Duodenal mucosa (tissue), 2 donors: ENCODE measurements around the gene CPB1.

ENCODE experiments used
- H3K27ac ChIP-seq: one replicate; pipeline ENCODE4 v1.7.0; 2013; ENCODE audit warnings: low read depth, low read length
- H3K27me3 ChIP-seq, 2 donors: one replicate each; pipeline ENCODE4 v1.7.0; 2013; ENCODE audit warnings: low read length in 2 of 2, control low read depth in 1 of 2; ENCODE audit not compliant: insufficient read depth in 2 of 2, control insufficient read depth in 1 of 2
- H3K36me3 ChIP-seq, 2 donors: one replicate each; pipeline ENCODE4 v1.7.0; 2013; ENCODE audit warnings: low read length in 2 of 2, control low read depth in 1 of 2; ENCODE audit not compliant: insufficient read depth in 2 of 2, control insufficient read depth in 1 of 2
- H3K4me1 ChIP-seq, 2 donors: one replicate each; pipeline ENCODE4 v1.7.0; 2013; ENCODE audit warnings: low read length in 2 of 2, control low read depth in 1 of 2; ENCODE audit not compliant: insufficient read depth in 2 of 2, control insufficient read depth in 1 of 2
- H3K4me3 ChIP-seq, 2 donors: one replicate each; pipeline ENCODE4 v1.7.0; 2013; ENCODE audit warnings: low read length in 2 of 2, low read depth in 1 of 2
- H3K9ac ChIP-seq, 2 donors: one replicate each; pipeline ENCODE4 v1.7.0; 2013; ENCODE audit warnings: low read length in 2 of 2, low read depth in 1 of 2
- H3K9me3 ChIP-seq, 2 donors: one replicate each; pipeline ENCODE4 v1.7.0; 2013; ENCODE audit warnings: low read length in 2 of 2, control low read depth in 1 of 2; ENCODE audit not compliant: control insufficient read depth in 1 of 2

The CPB1 gene

GRCh38 chr3:148828136-148828690 is 602 bp downstream of the CPB1 start:
- H3K9ac ChIP-seq = no peak overlapping the region
- H3K4me3 ChIP-seq = no peak overlapping the region

DNA sequence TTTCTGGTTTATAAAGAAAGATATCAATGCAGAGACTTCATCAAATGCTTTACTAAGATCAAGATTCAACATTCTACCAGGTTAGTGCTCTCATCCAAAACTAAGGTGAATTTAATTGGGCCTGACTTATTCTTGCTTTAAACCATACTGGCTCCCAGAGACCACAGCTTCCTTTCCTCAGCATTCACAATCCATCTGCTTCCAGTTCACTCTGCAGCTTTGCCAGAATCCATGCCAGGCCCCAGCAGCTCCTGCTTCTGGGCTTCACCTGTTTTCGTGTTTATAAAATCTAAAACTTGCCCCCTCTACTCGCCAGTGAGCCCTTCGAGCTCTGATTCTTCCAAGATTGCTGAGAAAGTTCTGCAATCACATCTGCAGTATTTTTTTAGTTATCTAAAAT is 2.3 kb downstream of the CPB1 start:
- no peak overlapping the region for H3K4me3 ChIP-seq

More at GRCh38 chr3:148828136-148828690, 602 bp downstream of the CPB1 start:
- Histone ChIP-seq H3K27ac (no peak overlapping the region), H3K4me1 (no peaks in the 10 kb centered on the region), H3K9me3 (no peaks in the 10 kb centered on the region), H3K36me3 (no peaks in the 10 kb centered on the region), H3K27me3 (no peaks in the 10 kb centered on the region)

GRCh38 chr3:148833223-148833622 is 5.6 kb downstream of the CPB1 start:
- Histone ChIP-seq H3K9me3 (no peaks in the 10 kb centered on the region), H3K27ac (no peak overlapping the region), H3K36me3 (no peaks in the 10 kb centered on the region), H3K9ac (no peak overlapping the region), H3K4me1 (no peaks in the 10 kb centered on the region), H3K4me3 (no peak overlapping the region), H3K27me3 (no peaks in the 10 kb centered on the region)

More for the DNA sequence above, 2.3 kb downstream of the CPB1 start:
- no peak overlapping the region for H3K27ac ChIP-seq
- H3K4me1 ChIP-seq = no peaks in the 10 kb centered on the region
- no peaks in the 10 kb centered on the region for H3K9me3 ChIP-seq
- no peak overlapping the region for H3K9ac ChIP-seq
- no peaks in the 10 kb centered on the region for H3K36me3 ChIP-seq
- H3K27me3 ChIP-seq = no peaks in the 10 kb centered on the region

GRCh38 chr3:148839805-148840204 is 12.2 kb downstream of the CPB1 start:
- no peak overlapping the region for H3K27ac ChIP-seq
- no peaks in the 10 kb centered on the region for H3K27me3 ChIP-seq
- no peak overlapping the region for H3K9ac ChIP-seq
- H3K4me1 ChIP-seq = no peaks in the 10 kb centered on the region
- H3K4me3 ChIP-seq = no peak overlapping the region
- H3K36me3 ChIP-seq = no peaks in the 10 kb centered on the region
- H3K9me3 ChIP-seq = no peaks in the 10 kb centered on the region

DNA sequence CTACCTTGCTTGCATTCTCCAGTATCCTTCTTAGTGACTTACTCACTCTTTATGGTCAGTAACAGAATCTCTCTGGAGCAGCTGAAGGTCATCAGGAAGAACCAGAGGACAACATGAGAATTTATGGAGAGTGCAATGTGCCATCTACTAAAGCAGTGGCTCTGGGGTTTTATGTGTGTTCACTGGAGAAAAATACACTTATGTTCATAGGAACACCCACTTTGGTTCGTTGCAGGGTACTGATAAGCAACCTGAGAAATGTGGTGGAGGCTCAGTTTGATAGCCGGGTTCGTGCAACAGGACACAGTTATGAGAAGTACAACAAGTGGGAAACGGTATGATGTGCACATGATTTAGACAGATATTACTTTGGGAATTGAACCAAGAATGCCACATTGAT is 12.8 kb downstream of the CPB1 start:
- Histone ChIP-seq H3K4me1 (no peaks in the 10 kb centered on the region), H3K9ac (no peak overlapping the region), H3K27me3 (no peaks in the 10 kb centered on the region), H3K9me3 (no peaks in the 10 kb centered on the region), H3K4me3 (no peak overlapping the region), H3K36me3 (no peaks in the 10 kb centered on the region), H3K27ac (no peak overlapping the region)

DNA sequence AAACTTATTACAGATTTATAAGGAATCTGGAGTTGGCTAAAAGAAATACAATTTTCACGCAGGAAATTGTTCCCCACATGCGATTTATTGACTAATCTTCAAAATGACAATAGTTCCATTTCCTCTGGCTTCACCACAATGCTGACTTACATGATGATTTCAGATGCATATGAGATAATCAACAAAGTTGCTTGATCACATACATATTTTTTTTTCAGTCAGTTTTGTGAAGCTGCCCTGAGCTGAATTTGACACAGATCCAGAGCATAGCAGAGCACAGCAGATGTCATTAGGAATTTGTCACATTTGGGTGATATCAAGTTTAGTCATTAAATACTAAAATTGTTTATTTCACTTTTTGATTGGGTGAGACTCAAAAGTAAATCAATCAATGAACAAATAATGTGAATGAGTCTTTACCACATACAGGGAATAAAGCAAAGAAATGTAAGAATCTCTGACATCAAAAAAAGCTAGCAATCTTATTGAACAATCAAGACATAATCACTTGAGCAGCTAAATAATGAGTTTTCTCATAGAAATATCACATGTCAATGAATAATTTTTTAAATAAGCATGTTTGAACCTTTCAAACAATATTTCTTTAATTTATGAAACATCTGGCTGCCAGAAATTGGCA is 18.3 kb downstream of the CPB1 start:
- Histone ChIP-seq H3K4me3 (no peak overlapping the region), H3K27ac (no peak overlapping the region), H3K9ac (no peak overlapping the region), H3K9me3 (no peaks in the 10 kb centered on the region), H3K27me3 (no peaks in the 10 kb centered on the region), H3K4me1 (no peaks in the 10 kb centered on the region), H3K36me3 (no peaks in the 10 kb centered on the region)

GRCh38 chr3:148847351-148847750 is 19.7 kb downstream of the CPB1 start:
- no peaks in the 10 kb centered on the region for H3K9me3 ChIP-seq
- no peaks in the 10 kb centered on the region for H3K27me3 ChIP-seq
- no peak overlapping the region for H3K27ac ChIP-seq
- no peak overlapping the region for H3K4me3 ChIP-seq
- H3K9ac ChIP-seq = no peak overlapping the region
- H3K36me3 ChIP-seq = no peaks in the 10 kb centered on the region
- H3K4me1 ChIP-seq = no peaks in the 10 kb centered on the region

- Histone ChIP-seq H3K27me3 (no peaks in the 10 kb centered on the region), H3K27ac (no peak overlapping the region), H3K36me3 (no peaks in the 10 kb centered on the region)
Observed at GRCh38 chr3:148848410-148848809, 20.8 kb downstream of the CPB1 start.

GRCh38 chr3:148852271-148852992 is 24.8 kb downstream of the CPB1 start:
- Histone ChIP-seq H3K27me3 (no peaks in the 10 kb centered on the region), H3K4me3 (no peak overlapping the region), H3K4me1 (no peaks in the 10 kb centered on the region), H3K9ac (no peak overlapping the region), H3K9me3 (no peaks in the 10 kb centered on the region), H3K27ac (no peak overlapping the region), H3K36me3 (no peaks in the 10 kb centered on the region)

More at GRCh38 chr3:148848410-148848809, 20.8 kb downstream of the CPB1 start:
- no peaks in the 10 kb centered on the region for H3K4me1 ChIP-seq
- no peak overlapping the region for H3K4me3 ChIP-seq
- H3K9ac ChIP-seq = no peak overlapping the region
- no peaks in the 10 kb centered on the region for H3K9me3 ChIP-seq

DNA sequence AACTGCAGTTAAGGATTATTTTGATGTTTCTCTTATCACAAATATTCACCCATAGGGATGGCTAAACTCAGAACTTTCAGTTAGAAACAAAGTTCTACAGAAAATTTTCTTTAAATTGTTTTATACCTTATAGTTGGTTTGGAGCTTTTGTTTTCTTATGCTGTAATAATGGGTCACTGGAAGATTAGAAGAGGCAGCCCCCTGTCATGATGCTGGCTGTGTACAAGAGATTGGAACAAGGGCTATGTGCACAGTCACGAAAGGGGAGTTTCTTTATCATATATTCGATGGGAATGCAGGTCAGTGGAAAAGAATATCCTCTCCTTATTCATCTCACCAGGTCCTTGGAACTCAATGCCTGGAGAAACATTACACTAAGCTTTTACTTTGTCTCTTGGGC is 25.5 kb downstream of the CPB1 start:
- H3K27ac ChIP-seq = no peak overlapping the region
- no peak overlapping the region for H3K4me3 ChIP-seq
- H3K9me3 ChIP-seq = no peaks in the 10 kb centered on the region
- no peak overlapping the region for H3K9ac ChIP-seq
- H3K27me3 ChIP-seq = no peaks in the 10 kb centered on the region
- no peaks in the 10 kb centered on the region for H3K36me3 ChIP-seq
- H3K4me1 ChIP-seq = no peaks in the 10 kb centered on the region
